Fibroblast of villous mesenchyme (primary cell): ENCODE measurements around the gene TNS3. TPM values are rescaled to one million over a fixed set of nuclear protein-coding genes. Genes with fewer than 3 reads are reported as not detected.

Experiments
- DNase-seq: peaks from one replicate; pipeline ENCODE4 v3.0.0-alpha.2; 2010; ENCODE audit warnings: low read depth
- H3K4me3 ChIP-seq: 2 replicates; pipeline ENCODE4 v1.5.1; 2011; ENCODE audit warnings: low read depth, mild to moderate bottlenecking, low read length
- CTCF ChIP-seq: IDR thresholded peaks from 2 replicates; pipeline ENCODE4 v1.5.1; 2012; ENCODE audit warnings: low read depth, mild to moderate bottlenecking, low read length; ENCODE audit not compliant: insufficient read depth
- total RNA-seq: library from RNA; depleted of rRNA; stranded (reverse); fragments of >200 nt; gene quantifications from 2 replicates; pipeline ENCODE4 v1.2.3, GENCODE V29; 2012

Gene TNS3
- total RNA-seq, 1 donor = 202 TPM

GRCh38 chr7:47352394-47352968 lies 229.4 kb downstream of the TNS3 start:
- no peak overlapping the region for H3K4me3 ChIP-seq
- DNase-seq = no peak
- TF ChIP-seq CTCF = no peak

- no peak for TF ChIP-seq CTCF
- DNase-seq = no peak
- H3K4me3 ChIP-seq = no peak overlapping the region
These were observed 230.4 kb downstream of the TNS3 start for GRCh38 chr7:47351233-47352154.

GRCh38 chr7:47350425-47350824 lies 231.5 kb downstream of the TNS3 start:
- no peak overlapping the region for H3K4me3 ChIP-seq
- DNase-seq = no peak
- no peak for TF ChIP-seq CTCF

- no peak overlapping the region for H3K4me3 ChIP-seq
- DNase-seq = no peak
- no peak for TF ChIP-seq CTCF
These were observed 232.5 kb downstream of the TNS3 start for GRCh38 chr7:47349401-47349800.

- no peak for TF ChIP-seq CTCF
- DNase-seq = no peak
These were observed 234.0 kb downstream of the TNS3 start for GRCh38 chr7:47347816-47348385.

GRCh38 chr7:47347346-47347745 lies 234.6 kb downstream of the TNS3 start:
- no peak for DNase-seq
- no peak for TF ChIP-seq CTCF
- H3K4me3 ChIP-seq = no peak overlapping the region

More at GRCh38 chr7:47347816-47348385, 234.0 kb downstream of the TNS3 start:
- H3K4me3 ChIP-seq = no peak overlapping the region
